ENCODE results near the gene PDE1C.
"Not testable (repeated sequence)": the region's sequence is repeated elsewhere in the genome, so short reads cannot be mapped to it uniquely, and the experiment has no call there.

Gene PDE1C

GRCh38 chr7:31853380-31853779 is 216.8 kb downstream of the PDE1C start:
- no peak overlapping the region for H3K27ac ChIP-seq
- TF ChIP-seq, protein P1, sequence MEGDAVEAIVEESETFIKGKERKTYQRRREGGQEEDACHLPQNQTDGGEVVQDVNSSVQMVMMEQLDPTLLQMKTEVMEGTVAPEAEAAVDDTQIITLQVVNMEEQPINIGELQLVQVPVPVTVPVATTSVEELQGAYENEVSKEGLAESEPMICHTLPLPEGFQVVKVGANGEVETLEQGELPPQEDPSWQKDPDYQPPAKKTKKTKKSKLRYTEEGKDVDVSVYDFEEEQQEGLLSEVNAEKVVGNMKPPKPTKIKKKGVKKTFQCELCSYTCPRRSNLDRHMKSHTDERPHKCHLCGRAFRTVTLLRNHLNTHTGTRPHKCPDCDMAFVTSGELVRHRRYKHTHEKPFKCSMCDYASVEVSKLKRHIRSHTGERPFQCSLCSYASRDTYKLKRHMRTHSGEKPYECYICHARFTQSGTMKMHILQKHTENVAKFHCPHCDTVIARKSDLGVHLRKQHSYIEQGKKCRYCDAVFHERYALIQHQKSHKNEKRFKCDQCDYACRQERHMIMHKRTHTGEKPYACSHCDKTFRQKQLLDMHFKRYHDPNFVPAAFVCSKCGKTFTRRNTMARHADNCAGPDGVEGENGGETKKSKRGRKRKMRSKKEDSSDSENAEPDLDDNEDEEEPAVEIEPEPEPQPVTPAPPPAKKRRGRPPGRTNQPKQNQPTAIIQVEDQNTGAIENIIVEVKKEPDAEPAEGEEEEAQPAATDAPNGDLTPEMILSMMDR (conservative IDR thresholded peaks at IDR 0.05), result no peak

DNA sequence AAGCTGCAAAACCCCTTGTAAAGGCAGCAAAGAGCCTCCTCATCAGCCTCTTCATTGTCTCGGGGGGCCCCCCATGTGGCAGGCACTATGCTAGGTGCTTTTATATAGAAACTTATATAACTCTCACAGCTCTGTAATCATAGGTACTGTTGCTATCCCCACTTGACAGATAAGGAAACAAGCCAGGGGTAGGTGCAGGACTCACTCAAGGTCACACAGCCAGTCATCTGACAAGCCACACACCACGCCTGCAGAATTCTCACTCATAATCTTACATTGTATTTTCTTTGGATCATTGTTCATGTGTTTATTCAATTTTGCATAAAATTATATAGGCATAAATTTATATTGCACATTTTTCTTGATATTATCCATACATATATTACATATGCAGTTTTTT is 217.7 kb downstream of the PDE1C start:
- TF ChIP-seq ZFX (IDR thresholded peaks at IDR 0.05), result no peak
- TF ChIP-seq, protein P1 (conservative IDR thresholded peaks at IDR 0.05), result no peak
- no peak overlapping the region for H3K27ac ChIP-seq

GRCh38 chr7:31851119-31851518 is 219.1 kb downstream of the PDE1C start:
- no peak for TF ChIP-seq ZFX (IDR thresholded peaks at IDR 0.05)
- TF ChIP-seq, protein P1 (conservative IDR thresholded peaks at IDR 0.05), result no peak
- H3K27ac ChIP-seq, result no peak overlapping the region

- TF ChIP-seq, protein P1 (conservative IDR thresholded peaks at IDR 0.05), result no peak
- no peak for TF ChIP-seq ZFX (IDR thresholded peaks at IDR 0.05)
- H3K27ac ChIP-seq, result no peak overlapping the region
Measured at GRCh38 chr7:31850601-31851000, 219.6 kb downstream of the PDE1C start.

DNA sequence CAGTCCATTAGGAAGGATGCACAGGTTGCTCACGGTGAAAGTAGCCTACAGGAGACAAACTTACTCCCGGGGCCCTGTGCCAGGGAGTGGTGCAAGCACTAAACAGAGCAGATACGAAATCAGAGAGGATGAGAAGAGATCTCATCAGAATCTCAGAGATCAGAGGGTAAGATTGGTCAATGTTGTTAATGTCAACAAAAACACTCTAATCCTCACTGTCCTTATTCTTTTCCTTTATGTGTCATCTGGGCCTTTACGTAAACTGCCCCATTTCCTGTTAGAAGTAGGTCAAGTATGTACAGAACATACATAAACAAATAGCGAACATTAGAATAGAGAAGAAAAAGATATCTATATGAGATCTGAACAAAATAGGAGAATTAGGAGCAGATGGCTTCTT is 220.1 kb downstream of the PDE1C start:
- no peak overlapping the region for H3K27ac ChIP-seq
- TF ChIP-seq, protein P1 (conservative IDR thresholded peaks at IDR 0.05), result no peak
- TF ChIP-seq ZFX (IDR thresholded peaks at IDR 0.05), result no peak

DNA sequence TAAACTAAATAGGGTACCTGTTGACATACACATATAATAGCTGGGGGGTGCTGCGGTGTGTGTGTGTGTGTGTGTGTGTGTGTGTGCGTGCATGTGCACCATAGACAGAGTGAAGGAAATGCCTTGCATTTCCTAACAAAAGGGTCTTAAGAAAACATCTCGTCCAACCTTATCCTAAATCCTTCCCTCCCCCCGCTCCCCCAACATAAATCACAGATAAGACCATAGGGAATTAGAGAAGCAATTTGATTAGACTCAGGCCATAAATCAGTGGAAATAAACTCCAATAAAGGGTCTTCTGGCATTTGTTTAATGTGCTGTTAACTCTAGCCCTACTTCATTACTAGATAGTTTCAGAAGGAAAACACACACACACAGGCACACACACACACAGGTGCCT is 234.7 kb downstream of the PDE1C start:
- TF ChIP-seq, protein P1 (conservative IDR thresholded peaks at IDR 0.05), result no peak
- no peak for TF ChIP-seq ZFX (IDR thresholded peaks at IDR 0.05)
- no peak overlapping the region for H3K27ac ChIP-seq

- H3K27ac ChIP-seq, result not testable (repeated sequence)
Measured at GRCh38 chr7:31833625-31834024, 236.6 kb downstream of the PDE1C start.

- H3K27ac ChIP-seq, result no peak overlapping the region
- TF ChIP-seq ZFX (IDR thresholded peaks at IDR 0.05), result no peak
- TF ChIP-seq, protein P1 (conservative IDR thresholded peaks at IDR 0.05), result no peak
Measured at GRCh38 chr7:31828520-31828919, 241.7 kb downstream of the PDE1C start.
